GM23338 (cell line): ENCODE data around the gene DGKD. TPM values are rescaled to one million over a fixed set of nuclear protein-coding genes. Genes with fewer than 3 reads are reported as not detected.

ENCODE experiments used
- ATAC-seq: fragments of 200-7000 bp; cut with Tn5 transposase; 3 replicates; pipeline ENCODE4 v1.9.1; 2020
- DNase-seq: peaks from one replicate; pipeline ENCODE4 v3.0.0-alpha.2; 2015; ENCODE audit warnings: low spot score
- H2AFZ ChIP-seq: fragments of 200-600 bp; sonication (generic); 2 replicates; pipeline ENCODE4 v1.8.0; 2016; ENCODE audit warnings: antibody characterized with exemption, mild to moderate bottlenecking, moderate library complexity
- H3F3A ChIP-seq: fragments of 200-600 bp; sonication (generic); replicated peaks from 2 replicates; pipeline ENCODE4 v1.8.0; 2017; ENCODE audit warnings: antibody characterized with exemption, mixed run types, low read depth
- H3K27ac ChIP-seq: fragments of 200-600 bp; sonication (generic); 2 replicates; pipeline ENCODE4 v1.6.1; 2016; ENCODE audit warnings: low read depth
- H3K27me3 ChIP-seq: fragments of 200-600 bp; sonication (generic); 2 replicates; pipeline ENCODE4 v1.8.0; 2016; ENCODE audit warnings: mild to moderate bottlenecking, mixed run types, moderate library complexity; ENCODE audit not compliant: insufficient read depth
- H3K36me3 ChIP-seq: fragments of 200-600 bp; sonication (generic); 2 replicates; pipeline ENCODE4 v1.8.0; 2016; ENCODE audit warnings: mild to moderate bottlenecking; ENCODE audit not compliant: insufficient read depth
- H3K4me1 ChIP-seq: fragments of 200-600 bp; sonication (generic); 2 replicates; pipeline ENCODE4 v1.8.0; 2016; ENCODE audit warnings: mild to moderate bottlenecking, moderate library complexity; ENCODE audit not compliant: insufficient read depth
- H3K4me2 ChIP-seq: fragments of 200-600 bp; sonication (generic); 2 replicates; pipeline ENCODE4 v1.7.1; 2017; ENCODE audit warnings: mixed run types
- H3K4me3 ChIP-seq: fragments of 200-600 bp; sonication (generic); 2 replicates; pipeline ENCODE4 v1.6.1; 2016; ENCODE audit warnings: mixed run types
- H3K79me2 ChIP-seq: fragments of 200-600 bp; sonication (generic); replicated peaks from 2 replicates; pipeline ENCODE4 v1.8.0; 2017; ENCODE audit warnings: mild to moderate bottlenecking; ENCODE audit not compliant: insufficient read depth
- H3K9me2 ChIP-seq: fragments of 200-600 bp; sonication (generic); 2 replicates; pipeline ENCODE4 v1.8.0; 2017; ENCODE audit not compliant: insufficient read depth
- H4K20me1 ChIP-seq: fragments of 200-600 bp; sonication (generic); replicated peaks from 2 replicates; pipeline ENCODE4 v1.8.0; 2017; ENCODE audit warnings: mild to moderate bottlenecking; ENCODE audit not compliant: insufficient read depth
- H3K27ac Mint-ChIP-seq: 2 replicates; pipeline ENCODE4 v1.8.0; 2020; ENCODE audit warnings: inconsistent platforms, mild to moderate bottlenecking, moderate library complexity, mixed read lengths
- H3K27me3 Mint-ChIP-seq: 3 replicates; pipeline ENCODE4 v1.8.0; 2022; ENCODE audit warnings: low read depth, mild to moderate bottlenecking, moderate library complexity, mixed read lengths, inconsistent platforms; ENCODE audit not compliant: insufficient read depth, poor library complexity
- H3K36me3 Mint-ChIP-seq: 3 replicates; pipeline ENCODE4 v1.8.0; 2021; ENCODE audit warnings: low read depth, mild to moderate bottlenecking, inconsistent platforms, moderate library complexity, mixed read lengths
- H3K4me1 Mint-ChIP-seq: 3 replicates; pipeline ENCODE4 v1.8.0; 2020; ENCODE audit warnings: mild to moderate bottlenecking, inconsistent platforms, mixed read lengths
- H3K4me3 Mint-ChIP-seq: 3 replicates; pipeline ENCODE4 v1.8.0; 2021; ENCODE audit warnings: moderate library complexity, mild to moderate bottlenecking, inconsistent platforms, mixed read lengths
- H3K9me3 Mint-ChIP-seq: 3 replicates; pipeline ENCODE4 v1.8.0; 2020; ENCODE audit warnings: moderate library complexity, mild to moderate bottlenecking, inconsistent platforms, mixed read lengths
- EZH2phosphoT487 ChIP-seq: fragments of 200-600 bp; sonication (generic); IDR thresholded peaks from one replicate; pipeline ENCODE4 v1.8.1; 2018; ENCODE audit warnings: antibody characterized with exemption; ENCODE audit not compliant: unreplicated experiment
- POLR2AphosphoS5 ChIP-seq: IDR thresholded peaks from 2 replicates; pipeline ENCODE4 v1.6.1; 2016; ENCODE audit warnings: antibody characterized with exemption, low read depth
- polyA plus RNA-seq: library from polyadenylated mRNA; unstranded; fragments of >200 nt; fragmentation: Nextera tagmentation; extraction: Ambion mirVana; gene quantifications from 2 replicates; pipeline ENCODE4 v1.2.1, GENCODE V29; 2016
- total RNA-seq: library from RNA; depleted of rRNA; stranded (reverse); fragments of >200 nt; shearing (Covaris generic); gene quantifications from 2 replicates; pipeline ENCODE4 v1.2.3, GENCODE V29; 2014
- TF ChIP-seq, protein P1 (sequence below): IDR thresholded peaks from one replicate; pipeline ENCODE4 v1.6.1; 2018; ENCODE audit warnings: antibody characterized with exemption; ENCODE audit not compliant: unreplicated experiment
- TF ChIP-seq, protein P2 (sequence below): fragments of 250-450 bp; sonication (Bioruptor Pico); IDR thresholded peaks from 2 replicates; pipeline ENCODE4 v1.5.0; 2020; ENCODE audit warnings: mild to moderate bottlenecking, moderate library complexity
- TF ChIP-seq, protein P3 (sequence below): IDR thresholded peaks from 2 replicates; pipeline ENCODE4 v1.6.1; 2016; ENCODE audit warnings: antibody characterized with exemption

DGKD gene
- total and polyA plus RNA-seq, 2 experiments from 2014 or later = 11.1 to 23.4 TPM

DNA sequence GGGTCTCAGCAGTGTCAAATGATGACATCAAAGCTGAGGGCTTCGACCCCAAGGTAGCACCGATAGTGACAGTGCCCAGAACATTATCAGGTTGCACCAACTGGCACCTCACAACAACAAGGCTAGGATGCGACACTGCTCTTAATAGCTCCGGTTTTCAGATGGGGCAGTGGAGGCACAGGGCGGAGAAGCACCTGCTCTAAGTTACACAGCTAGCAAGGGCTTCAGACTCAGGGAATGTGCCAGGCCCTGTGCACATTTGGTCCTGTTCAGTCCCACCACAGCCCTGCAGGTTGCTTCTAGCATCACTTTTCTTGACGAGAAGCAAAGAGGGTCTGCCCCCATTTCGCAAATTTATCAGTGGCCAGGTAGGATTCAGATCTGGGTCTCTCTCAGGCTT, 74.1 kb downstream of the DGKD start (continued):
- TF ChIP-seq, protein P1, sequence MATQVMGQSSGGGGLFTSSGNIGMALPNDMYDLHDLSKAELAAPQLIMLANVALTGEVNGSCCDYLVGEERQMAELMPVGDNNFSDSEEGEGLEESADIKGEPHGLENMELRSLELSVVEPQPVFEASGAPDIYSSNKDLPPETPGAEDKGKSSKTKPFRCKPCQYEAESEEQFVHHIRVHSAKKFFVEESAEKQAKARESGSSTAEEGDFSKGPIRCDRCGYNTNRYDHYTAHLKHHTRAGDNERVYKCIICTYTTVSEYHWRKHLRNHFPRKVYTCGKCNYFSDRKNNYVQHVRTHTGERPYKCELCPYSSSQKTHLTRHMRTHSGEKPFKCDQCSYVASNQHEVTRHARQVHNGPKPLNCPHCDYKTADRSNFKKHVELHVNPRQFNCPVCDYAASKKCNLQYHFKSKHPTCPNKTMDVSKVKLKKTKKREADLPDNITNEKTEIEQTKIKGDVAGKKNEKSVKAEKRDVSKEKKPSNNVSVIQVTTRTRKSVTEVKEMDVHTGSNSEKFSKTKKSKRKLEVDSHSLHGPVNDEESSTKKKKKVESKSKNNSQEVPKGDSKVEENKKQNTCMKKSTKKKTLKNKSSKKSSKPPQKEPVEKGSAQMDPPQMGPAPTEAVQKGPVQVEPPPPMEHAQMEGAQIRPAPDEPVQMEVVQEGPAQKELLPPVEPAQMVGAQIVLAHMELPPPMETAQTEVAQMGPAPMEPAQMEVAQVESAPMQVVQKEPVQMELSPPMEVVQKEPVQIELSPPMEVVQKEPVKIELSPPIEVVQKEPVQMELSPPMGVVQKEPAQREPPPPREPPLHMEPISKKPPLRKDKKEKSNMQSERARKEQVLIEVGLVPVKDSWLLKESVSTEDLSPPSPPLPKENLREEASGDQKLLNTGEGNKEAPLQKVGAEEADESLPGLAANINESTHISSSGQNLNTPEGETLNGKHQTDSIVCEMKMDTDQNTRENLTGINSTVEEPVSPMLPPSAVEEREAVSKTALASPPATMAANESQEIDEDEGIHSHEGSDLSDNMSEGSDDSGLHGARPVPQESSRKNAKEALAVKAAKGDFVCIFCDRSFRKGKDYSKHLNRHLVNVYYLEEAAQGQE = no peak
- TF ChIP-seq, protein P2, sequence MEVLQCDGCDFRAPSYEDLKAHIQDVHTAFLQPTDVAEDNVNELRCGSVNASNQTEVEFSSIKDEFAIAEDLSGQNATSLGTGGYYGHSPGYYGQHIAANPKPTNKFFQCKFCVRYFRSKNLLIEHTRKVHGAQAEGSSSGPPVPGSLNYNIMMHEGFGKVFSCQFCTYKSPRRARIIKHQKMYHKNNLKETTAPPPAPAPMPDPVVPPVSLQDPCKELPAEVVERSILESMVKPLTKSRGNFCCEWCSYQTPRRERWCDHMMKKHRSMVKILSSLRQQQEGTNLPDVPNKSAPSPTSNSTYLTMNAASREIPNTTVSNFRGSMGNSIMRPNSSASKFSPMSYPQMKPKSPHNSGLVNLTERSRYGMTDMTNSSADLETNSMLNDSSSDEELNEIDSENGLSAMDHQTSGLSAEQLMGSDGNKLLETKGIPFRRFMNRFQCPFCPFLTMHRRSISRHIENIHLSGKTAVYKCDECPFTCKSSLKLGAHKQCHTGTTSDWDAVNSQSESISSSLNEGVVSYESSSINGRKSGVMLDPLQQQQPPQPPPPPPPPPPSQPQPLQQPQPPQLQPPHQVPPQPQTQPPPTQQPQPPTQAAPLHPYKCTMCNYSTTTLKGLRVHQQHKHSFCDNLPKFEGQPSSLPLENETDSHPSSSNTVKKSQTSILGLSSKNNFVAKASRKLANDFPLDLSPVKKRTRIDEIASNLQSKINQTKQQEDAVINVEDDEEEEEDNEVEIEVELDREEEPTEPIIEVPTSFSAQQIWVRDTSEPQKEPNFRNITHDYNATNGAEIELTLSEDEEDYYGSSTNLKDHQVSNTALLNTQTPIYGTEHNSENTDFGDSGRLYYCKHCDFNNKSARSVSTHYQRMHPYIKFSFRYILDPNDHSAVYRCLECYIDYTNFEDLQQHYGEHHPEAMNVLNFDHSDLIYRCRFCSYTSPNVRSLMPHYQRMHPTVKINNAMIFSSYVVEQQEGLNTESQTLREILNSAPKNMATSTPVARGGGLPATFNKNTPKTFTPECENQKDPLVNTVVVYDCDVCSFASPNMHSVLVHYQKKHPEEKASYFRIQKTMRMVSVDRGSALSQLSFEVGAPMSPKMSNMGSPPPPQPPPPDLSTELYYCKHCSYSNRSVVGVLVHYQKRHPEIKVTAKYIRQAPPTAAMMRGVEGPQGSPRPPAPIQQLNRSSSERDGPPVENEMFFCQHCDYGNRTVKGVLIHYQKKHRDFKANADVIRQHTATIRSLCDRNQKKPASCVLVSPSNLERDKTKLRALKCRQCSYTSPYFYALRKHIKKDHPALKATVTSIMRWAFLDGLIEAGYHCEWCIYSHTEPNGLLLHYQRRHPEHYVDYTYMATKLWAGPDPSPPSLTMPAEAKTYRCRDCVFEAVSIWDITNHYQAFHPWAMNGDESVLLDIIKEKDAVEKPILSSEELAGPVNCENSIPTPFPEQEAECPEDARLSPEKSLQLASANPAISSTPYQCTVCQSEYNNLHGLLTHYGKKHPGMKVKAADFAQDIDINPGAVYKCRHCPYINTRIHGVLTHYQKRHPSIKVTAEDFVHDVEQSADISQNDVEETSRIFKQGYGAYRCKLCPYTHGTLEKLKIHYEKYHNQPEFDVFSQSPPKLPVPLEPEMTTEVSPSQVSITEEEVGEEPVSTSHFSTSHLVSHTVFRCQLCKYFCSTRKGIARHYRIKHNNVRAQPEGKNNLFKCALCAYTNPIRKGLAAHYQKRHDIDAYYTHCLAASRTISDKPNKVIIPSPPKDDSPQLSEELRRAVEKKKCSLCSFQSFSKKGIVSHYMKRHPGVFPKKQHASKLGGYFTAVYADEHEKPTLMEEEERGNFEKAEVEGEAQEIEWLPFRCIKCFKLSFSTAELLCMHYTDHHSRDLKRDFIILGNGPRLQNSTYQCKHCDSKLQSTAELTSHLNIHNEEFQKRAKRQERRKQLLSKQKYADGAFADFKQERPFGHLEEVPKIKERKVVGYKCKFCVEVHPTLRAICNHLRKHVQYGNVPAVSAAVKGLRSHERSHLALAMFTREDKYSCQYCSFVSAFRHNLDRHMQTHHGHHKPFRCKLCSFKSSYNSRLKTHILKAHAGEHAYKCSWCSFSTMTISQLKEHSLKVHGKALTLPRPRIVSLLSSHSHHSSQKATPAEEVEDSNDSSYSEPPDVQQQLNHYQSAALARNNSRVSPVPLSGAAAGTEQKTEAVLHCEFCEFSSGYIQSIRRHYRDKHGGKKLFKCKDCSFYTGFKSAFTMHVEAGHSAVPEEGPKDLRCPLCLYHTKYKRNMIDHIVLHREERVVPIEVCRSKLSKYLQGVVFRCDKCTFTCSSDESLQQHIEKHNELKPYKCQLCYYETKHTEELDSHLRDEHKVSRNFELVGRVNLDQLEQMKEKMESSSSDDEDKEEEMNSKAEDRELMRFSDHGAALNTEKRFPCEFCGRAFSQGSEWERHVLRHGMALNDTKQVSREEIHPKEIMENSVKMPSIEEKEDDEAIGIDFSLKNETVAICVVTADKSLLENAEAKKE (CRISPR knock-in tag) = no peak

DNA sequence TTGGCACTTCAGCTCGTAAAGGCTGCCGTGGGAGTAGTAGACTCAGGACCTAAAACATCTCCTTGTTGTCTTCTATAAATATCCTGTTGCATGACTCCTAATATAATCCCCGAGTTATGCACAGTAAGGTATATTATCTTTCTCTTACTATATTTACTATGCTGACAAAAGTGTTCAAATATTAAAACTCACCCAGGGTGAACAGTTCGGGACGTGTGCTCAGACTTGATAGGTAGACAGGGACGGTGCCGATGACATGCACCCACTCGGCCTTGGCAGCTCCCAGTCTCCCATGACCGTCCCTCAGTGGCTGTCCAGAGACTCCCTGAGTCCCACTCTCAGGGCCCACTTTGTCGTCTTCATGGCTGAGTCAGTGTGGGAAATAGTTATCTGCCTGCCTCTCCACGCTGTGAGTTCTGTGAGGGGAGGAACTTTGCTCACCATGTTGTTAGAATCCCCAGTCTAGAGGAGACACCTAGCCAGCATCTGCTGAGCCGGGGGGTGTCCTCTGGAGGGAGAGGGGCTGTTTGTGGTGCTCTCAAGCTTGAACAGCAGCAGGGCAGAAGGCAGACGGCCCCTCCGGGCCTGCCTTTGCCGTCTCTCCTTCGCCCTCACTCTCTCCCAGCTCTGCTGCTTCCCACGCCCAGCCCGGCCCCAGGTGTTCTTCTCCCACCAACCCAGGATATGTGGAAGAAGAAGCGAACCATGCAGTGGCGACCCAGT, 75.0 kb downstream of the DGKD start:
- peaks cover 1% of the 10 kb centered on the region for H3K27me3 Mint-ChIP-seq
- H3K27ac Mint-ChIP-seq = no peak overlapping the region
- H3K9me2 ChIP-seq = 0 out of 2 replicates have a peak, but pooled peaks cover 4% of the 10 kb centered on the region
- H2AFZ ChIP-seq = no peak overlapping the region
- H3K4me1 Mint-ChIP-seq = peaks cover 3% of the 10 kb centered on the region; the same call in 1 of the 3 replicates
- H3K36me3 ChIP-seq = no peaks in the 10 kb centered on the region
- H3K36me3 Mint-ChIP-seq = peaks cover 3% of the 10 kb centered on the region; the same call in 1 of the 3 replicates
- ATAC-seq (no peak; the same call in 2 of the 3 replicates), DNase-seq (no peak)
- no peaks in the 10 kb centered on the region; the same call in none of the 2 replicates for H4K20me1 ChIP-seq
- no peak overlapping the region for H3K4me2 ChIP-seq
- H3K9me3 Mint-ChIP-seq = no peaks in the 10 kb centered on the region; the same call in 2 of the 3 replicates
- H3K79me2 ChIP-seq = peaks cover 8% of the 10 kb centered on the region; the same call in 1 of the 2 replicates
- H3K4me3 Mint-ChIP-seq = no peak overlapping the region
- H3K27ac ChIP-seq = no peak overlapping the region
- H3K4me3 ChIP-seq = no peak overlapping the region
- no peaks in the 10 kb centered on the region for H3F3A ChIP-seq
- H3K27me3 ChIP-seq = no peaks in the 10 kb centered on the region
- no peaks in the 10 kb centered on the region for H3K4me1 ChIP-seq
- no peak for TF ChIP-seq POLR2AphosphoS5
- no peak for TF ChIP-seq EZH2phosphoT487
- TF ChIP-seq, protein P3, sequence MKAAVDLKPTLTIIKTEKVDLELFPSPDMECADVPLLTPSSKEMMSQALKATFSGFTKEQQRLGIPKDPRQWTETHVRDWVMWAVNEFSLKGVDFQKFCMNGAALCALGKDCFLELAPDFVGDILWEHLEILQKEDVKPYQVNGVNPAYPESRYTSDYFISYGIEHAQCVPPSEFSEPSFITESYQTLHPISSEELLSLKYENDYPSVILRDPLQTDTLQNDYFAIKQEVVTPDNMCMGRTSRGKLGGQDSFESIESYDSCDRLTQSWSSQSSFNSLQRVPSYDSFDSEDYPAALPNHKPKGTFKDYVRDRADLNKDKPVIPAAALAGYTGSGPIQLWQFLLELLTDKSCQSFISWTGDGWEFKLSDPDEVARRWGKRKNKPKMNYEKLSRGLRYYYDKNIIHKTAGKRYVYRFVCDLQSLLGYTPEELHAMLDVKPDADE = no peak
